K562 (cell line): ENCODE measurements around the gene MED29. TPM values are rescaled to one million over a fixed set of nuclear protein-coding genes. Genes with fewer than 3 reads are reported as not detected.

Experiments
- ARID2 ChIP-seq: fragments of 450-650 bp; IDR thresholded peaks from 2 replicates; pipeline ENCODE4 v1.6.1; 2017; ENCODE audit warnings: antibody characterized with exemption, mild to moderate bottlenecking
- BCOR ChIP-seq: fragments of 450-650 bp; IDR thresholded peaks from 2 replicates; pipeline ENCODE4 v1.6.1; 2016
- DMBX1 ChIP-seq: fragments of 250-450 bp; sonication (Bioruptor Pico); IDR thresholded peaks from 2 replicates; pipeline ENCODE4 v1.8.0; 2022; ENCODE audit warnings: inconsistent platforms, mild to moderate bottlenecking, moderate library complexity, borderline replicate concordance
- GATAD2A ChIP-seq: fragments of 450-650 bp; IDR thresholded peaks from 2 replicates; pipeline ENCODE4 v1.6.1; 2017
- HDGF ChIP-seq: fragments of 450-650 bp; IDR thresholded peaks from 2 replicates; pipeline ENCODE4 v1.6.1; 2016
- HIVEP1 ChIP-seq: fragments of 250-450 bp; sonication (Bioruptor Pico); IDR thresholded peaks from 2 replicates; pipeline ENCODE4 v1.4.0; 2020; ENCODE audit warnings: mild to moderate bottlenecking
- ILK ChIP-seq: fragments of 450-650 bp; IDR thresholded peaks from 2 replicates; pipeline ENCODE4 v1.6.1; 2016; ENCODE audit warnings: missing genetic modification characterization, low read depth, mild to moderate bottlenecking, missing compliant biosample characterization, moderate library complexity, borderline replicate concordance
- IRF2 ChIP-seq: sonication (generic); formaldehyde crosslinking; IDR thresholded peaks from 2 replicates; pipeline ENCODE4 v1.8.1; 2022; ENCODE audit warnings: mild to moderate bottlenecking, missing genetic modification reagents
- KDM4B ChIP-seq, 2 experiments: fragments of 450-650 bp in 1 of 2; sonication (generic) in 1 of 2; IDR thresholded peaks; 2 replicates each; pipeline ENCODE4 v1.6.1; 2016 to 2017; ENCODE audit warnings: borderline replicate concordance in 2 of 2, antibody characterized with exemption in 1 of 2, low read depth in 1 of 2, mild to moderate bottlenecking in 1 of 2
- MAFG ChIP-seq: fragments of 450-650 bp; conservative IDR thresholded peaks from 2 replicates; pipeline ENCODE4 v1.6.1; 2016; ENCODE audit warnings: missing genetic modification characterization, missing compliant biosample characterization
- MYNN ChIP-seq, 2 experiments: sonication (generic); formaldehyde crosslinking in 1 of 2; IDR thresholded peaks; 2 replicates each; pipeline versions ENCODE4 v1.5.0 to v1.6.1; 2016 to 2020; ENCODE audit warnings: antibody characterized with exemption in 1 of 2, missing genetic modification reagents in 1 of 2
- NCOA6 ChIP-seq: fragments of 450-650 bp; IDR thresholded peaks from 2 replicates; pipeline ENCODE4 v1.6.1; 2017; ENCODE audit warnings: mild to moderate bottlenecking
- NR2F6 ChIP-seq: fragments of 450-650 bp; formaldehyde crosslinking; IDR thresholded peaks from 2 replicates; pipeline ENCODE4 v1.4.0; 2020; ENCODE audit warnings: mild to moderate bottlenecking
- POLR2H ChIP-seq: IDR thresholded peaks from 2 replicates; pipeline ENCODE4 v1.6.1; 2016; ENCODE audit warnings: missing genetic modification characterization, low read depth, mild to moderate bottlenecking, control low read depth, missing compliant biosample characterization, moderate library complexity
- POLR3G ChIP-seq: IDR thresholded peaks from 2 replicates; pipeline ENCODE4 v1.6.1; 2011; ENCODE audit not compliant: insufficient read length, insufficient replicate concordance; ENCODE audit errors: extremely low read depth
- PTBP1 ChIP-seq: fragments of 200-400 bp; formaldehyde crosslinking; IDR thresholded peaks from 2 replicates; pipeline ENCODE4 v1.6.1; 2017; ENCODE audit warnings: low read depth, low read length
- SFPQ ChIP-seq: fragments of 200-400 bp; formaldehyde crosslinking; IDR thresholded peaks from 2 replicates; pipeline ENCODE4 v1.6.1; 2017; ENCODE audit warnings: mild to moderate bottlenecking, low read depth, low read length, moderate library complexity
- SNIP1 ChIP-seq: fragments of 450-650 bp; IDR thresholded peaks from 2 replicates; pipeline ENCODE4 v1.7.1; 2017; ENCODE audit warnings: low read depth, mild to moderate bottlenecking
- THAP12 ChIP-seq: fragments of 250-450 bp; sonication (Bioruptor Pico); IDR thresholded peaks from 2 replicates; pipeline ENCODE4 v1.9.0; 2021; ENCODE audit warnings: mild to moderate bottlenecking, inconsistent platforms
- ZBTB17 ChIP-seq: fragments of 450-650 bp; formaldehyde crosslinking; IDR thresholded peaks from 2 replicates; pipeline ENCODE4 v1.4.0; 2020; ENCODE audit warnings: mild to moderate bottlenecking
- ZC3H11A ChIP-seq: IDR thresholded peaks from 2 replicates; pipeline ENCODE4 v1.6.1; 2012; ENCODE audit warnings: low read depth, low read length, improper control_type of control experiment
- ZFP30 ChIP-seq: fragments of 250-450 bp; sonication (Bioruptor Pico); IDR thresholded peaks from 2 replicates; pipeline ENCODE4 v1.8.0; 2022; ENCODE audit warnings: moderate library complexity, mild to moderate bottlenecking, inconsistent platforms, borderline replicate concordance
- ZNF408 ChIP-seq: fragments of 250-450 bp; sonication (Bioruptor Pico); IDR thresholded peaks from 2 replicates; pipeline ENCODE4 v1.4.0; 2020; ENCODE audit warnings: low read depth, mild to moderate bottlenecking, moderate library complexity
- ZNF436 ChIP-seq: fragments of 250-450, 450-650 bp; sonication (Bioruptor Pico); formaldehyde crosslinking; IDR thresholded peaks from 2 replicates; pipeline ENCODE4 v1.7.0; 2020; ENCODE audit warnings: mild to moderate bottlenecking
- polyA plus RNA-seq, 8 experiments: library from polyadenylated mRNA; depleted of rRNA in 4 of 8; stranded (reverse) in 5 of 8; unstranded in 3 of 8; fragments of >200 nt; fragmentation: Nextera tagmentation in 2 of 8; fragmentation: Illumina TruSeq in 1 of 8; extraction: Ambion mirVana in 2 of 8; extraction: Trizol in 1 of 8; gene quantifications; 2 replicates each; pipeline versions ENCODE4 v1.2.1 to v1.2.3, GENCODE V29; 2011 to 2014; ENCODE audit warnings: inconsistent platforms in 1 of 8, missing spikeins in 1 of 8
- total RNA-seq, 7 experiments: library from RNA; depleted of rRNA in 6 of 7; stranded (reverse); fragments of >200 nt in 6 of 7; fragmentation: Illumina TruSeq in 2 of 7; extraction: Trizol in 2 of 7; gene quantifications; 2 replicates each; pipeline versions ENCODE4 v1.2.1 to v1.2.3, GENCODE V29; 2011 to 2021; ENCODE audit warnings: low replicate concordance in 1 of 7
- TF ChIP-seq, protein P1 (sequence below): sonication (generic); formaldehyde crosslinking; IDR thresholded peaks from 2 replicates; pipeline ENCODE4 v1.8.0; 2023; ENCODE audit warnings: mild to moderate bottlenecking, missing genetic modification reagents

The MED29 gene
- total and polyA plus RNA-seq, 9 of the 15 experiments (the other 6 are each of a cell fraction or from before 2014, with no cell fraction given), result 1.8 to 22.6 (median 12.4) TPM

DNA sequence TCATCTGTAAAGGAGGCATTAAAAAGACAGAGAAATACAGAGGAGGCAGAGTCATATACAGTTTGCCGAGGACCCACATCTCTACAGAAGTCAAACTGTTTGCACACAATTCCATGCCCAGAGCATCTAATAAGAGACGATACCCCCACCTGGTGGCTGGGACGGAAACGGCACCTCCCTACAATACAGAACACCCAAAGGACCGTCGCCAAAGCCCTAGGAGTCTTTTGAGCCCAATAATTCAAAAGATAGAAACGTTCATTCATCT, 20.6 kb downstream of the MED29 start (continued):
- TF ChIP-seq, protein P1, sequence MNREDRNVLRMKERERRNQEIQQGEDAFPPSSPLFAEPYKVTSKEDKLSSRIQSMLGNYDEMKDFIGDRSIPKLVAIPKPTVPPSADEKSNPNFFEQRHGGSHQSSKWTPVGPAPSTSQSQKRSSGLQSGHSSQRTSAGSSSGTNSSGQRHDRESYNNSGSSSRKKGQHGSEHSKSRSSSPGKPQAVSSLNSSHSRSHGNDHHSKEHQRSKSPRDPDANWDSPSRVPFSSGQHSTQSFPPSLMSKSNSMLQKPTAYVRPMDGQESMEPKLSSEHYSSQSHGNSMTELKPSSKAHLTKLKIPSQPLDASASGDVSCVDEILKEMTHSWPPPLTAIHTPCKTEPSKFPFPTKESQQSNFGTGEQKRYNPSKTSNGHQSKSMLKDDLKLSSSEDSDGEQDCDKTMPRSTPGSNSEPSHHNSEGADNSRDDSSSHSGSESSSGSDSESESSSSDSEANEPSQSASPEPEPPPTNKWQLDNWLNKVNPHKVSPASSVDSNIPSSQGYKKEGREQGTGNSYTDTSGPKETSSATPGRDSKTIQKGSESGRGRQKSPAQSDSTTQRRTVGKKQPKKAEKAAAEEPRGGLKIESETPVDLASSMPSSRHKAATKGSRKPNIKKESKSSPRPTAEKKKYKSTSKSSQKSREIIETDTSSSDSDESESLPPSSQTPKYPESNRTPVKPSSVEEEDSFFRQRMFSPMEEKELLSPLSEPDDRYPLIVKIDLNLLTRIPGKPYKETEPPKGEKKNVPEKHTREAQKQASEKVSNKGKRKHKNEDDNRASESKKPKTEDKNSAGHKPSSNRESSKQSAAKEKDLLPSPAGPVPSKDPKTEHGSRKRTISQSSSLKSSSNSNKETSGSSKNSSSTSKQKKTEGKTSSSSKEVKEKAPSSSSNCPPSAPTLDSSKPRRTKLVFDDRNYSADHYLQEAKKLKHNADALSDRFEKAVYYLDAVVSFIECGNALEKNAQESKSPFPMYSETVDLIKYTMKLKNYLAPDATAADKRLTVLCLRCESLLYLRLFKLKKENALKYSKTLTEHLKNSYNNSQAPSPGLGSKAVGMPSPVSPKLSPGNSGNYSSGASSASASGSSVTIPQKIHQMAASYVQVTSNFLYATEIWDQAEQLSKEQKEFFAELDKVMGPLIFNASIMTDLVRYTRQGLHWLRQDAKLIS (CRISPR knock-in tag), result no peak
- no peak for TF ChIP-seq ZNF436 (CRISPR knock-in tag)
- TF ChIP-seq HDGF, result no peak
- no peak for TF ChIP-seq HIVEP1 (CRISPR knock-in tag)
- TF ChIP-seq DMBX1, result peak; percentile 47; the same call in 1 of the 2 replicates
- TF ChIP-seq SFPQ, result no peak
- TF ChIP-seq BCOR, result no peak
- TF ChIP-seq NR2F6 (CRISPR knock-in tag), result no peak
- no peak for TF ChIP-seq POLR3G
- TF ChIP-seq GATAD2A, result no peak
- TF ChIP-seq KDM4B (IDR thresholded peaks at IDR 0.05; ENCODE audit: borderline replicate concordance in 2 of 2, low read depth in 1 of 2), result no peak
- no peak for TF ChIP-seq IRF2
- no peak for TF ChIP-seq MAFG
- TF ChIP-seq ZBTB17 (CRISPR knock-in tag), result no peak
- TF ChIP-seq SNIP1, result no peak
- TF ChIP-seq MYNN (IDR thresholded peaks at IDR 0.05), result no peak
- TF ChIP-seq MYNN (CRISPR knock-in tag; IDR thresholded peaks at IDR 0.05), result no peak
- TF ChIP-seq ARID2, result peak; percentile 91
- TF ChIP-seq THAP12 (CRISPR knock-in tag), result no peak
- TF ChIP-seq ILK (tag), result no peak
- no peak for TF ChIP-seq ZC3H11A
- no peak for TF ChIP-seq ZNF408 (CRISPR knock-in tag)
- no peak for TF ChIP-seq PTBP1
- TF ChIP-seq POLR2H (tag), result no peak
- no peak for TF ChIP-seq NCOA6
- no peak for TF ChIP-seq ZFP30
